Stomach (tissue), 9 donors: ENCODE measurements around the gene TEDC2. TPM values are rescaled to one million over a fixed set of nuclear protein-coding genes. Genes with fewer than 3 reads are reported as not detected.

Experiments used
- DNase-seq, 2 donors: peaks; one replicate each; pipeline versions ENCODE4 v3.0.0 to v3.0.0-alpha.2; 2013 to 2019
- H3K27ac ChIP-seq, 5 donors: fragments of 200-600 bp in 4 of 5; sonication (generic) in 4 of 5; one replicate each; pipeline ENCODE4 v1.5.1; 2013 to 2019; ENCODE audit warnings: mild to moderate bottlenecking in 1 of 5, moderate library complexity in 1 of 5
- H3K27me3 ChIP-seq, 3 donors: fragments of 200-600 bp; sonication (generic); one replicate each; pipeline ENCODE4 v1.5.1; 2017 to 2019; ENCODE audit warnings: mixed run types in 1 of 3
- H3K36me3 ChIP-seq, 4 donors: fragments of 200-600 bp; sonication (generic); 1 replicate in 3 of 4; 2 replicates in 1 of 4; pipeline ENCODE4 v1.5.1; 2016 to 2019
- H3K4me1 ChIP-seq, 4 donors: fragments of 200-600 bp; sonication (generic); one replicate each; pipeline ENCODE4 v1.5.1; 2016 to 2019
- H3K4me3 ChIP-seq, 4 donors: fragments of 200-600 bp; sonication (generic) in 3 of 4; one replicate each; pipeline ENCODE4 v1.5.1; 2016 to 2019; ENCODE audit warnings: mild to moderate bottlenecking in 1 of 4
- H3K9me3 ChIP-seq, 4 donors: fragments of 200-600 bp; sonication (generic); one replicate each; pipeline ENCODE4 v1.5.1; 2016 to 2019
- CTCF ChIP-seq, 7 experiments: fragments of 450-650 bp in 4 of 7; fragments of 200-600 bp in 3 of 7; sonication (generic) in 3 of 7; IDR thresholded peaks; one replicate each; pipeline ENCODE4 v1.5.1; 2016 to 2019; ENCODE audit warnings: antibody characterized with exemption in 7 of 7, control low read depth in 2 of 7, mild to moderate bottlenecking in 1 of 7
- EP300 ChIP-seq: sonication (generic); formaldehyde crosslinking; IDR thresholded peaks from one replicate; pipeline ENCODE4 v1.6.1; 2017; ENCODE audit warnings: antibody characterized with exemption
- POLR2A ChIP-seq, 4 donors: fragments of 450-650 bp; IDR thresholded peaks; one replicate each; pipeline ENCODE4 v1.6.1; 2016; ENCODE audit warnings: antibody characterized with exemption in 4 of 4, control low read depth in 2 of 4, mild to moderate bottlenecking in 1 of 4, moderate library complexity in 1 of 4
- POLR2AphosphoS5 ChIP-seq, 3 donors: sonication (generic); formaldehyde crosslinking; IDR thresholded peaks; one replicate each; pipeline ENCODE4 v1.6.1; 2016; ENCODE audit warnings: antibody characterized with exemption in 3 of 3
- WGBS, 5 donors: extraction: QIAGEN DNeasy Blood & Tissue Kit in 3 of 5; methylation state at CpG; one replicate each; pipeline versions ENCODE4 v1.1.5 to v1.1.7; 2013 to 2018; 5-methylcytosine and 5-hydroxymethylcytosine counted together
- intact Hi-C: fragments of 100-400 bp; cut with DNase I; formaldehyde crosslinking; loops from one replicate; pipeline ENCODE4 v1.15.1; 2023; ENCODE audit warnings: low total_unique reads
- polyA plus RNA-seq, 3 donors: library from polyadenylated mRNA; stranded (reverse); fragments of 200-250 nt; gene quantifications; one replicate each; pipeline ENCODE4 v1.2.3, GENCODE V29; 2013
- total RNA-seq, 5 donors: library from RNA; depleted of rRNA; stranded (reverse); fragments of >200 nt; gene quantifications; one replicate each; pipeline versions ENCODE4 v1.1.0 to v1.2.3, GENCODE V29; 2014 to 2016
- donor health status: healthy with polysubstance abuse.
- donor health status: Bipolar disorder and iron deficiency.
- donor health status: healthy.

Gene TEDC2
- total and polyA plus RNA-seq, 8 donors: 1.3 to 3.8 (median 2.7) TPM; not detected in 3

GRCh38 chr16:2455081-2455845 is 4.6 kb upstream of the TEDC2 start:
- H3K36me3 ChIP-seq: peaks cover 5 to 58% (median 25%) of the 10 kb centered on the region in 4 donors
- peaks cover 7 to 17% (median 13%) of the 10 kb centered on the region in 4 donors for H3K4me1 ChIP-seq
- no peak overlapping the region for H3K4me3 ChIP-seq
- intact Hi-C loops: no loop called here
- TF ChIP-seq POLR2A (IDR thresholded peaks at IDR 0.05) (no peak), EP300 (no peak), CTCF (IDR thresholded peaks at IDR 0.05) (no peak), POLR2AphosphoS5 (IDR thresholded peaks at IDR 0.05) (no peak)
- no peak overlapping the region for H3K27ac ChIP-seq
- no peaks in the 10 kb centered on the region for H3K27me3 ChIP-seq
- DNase-seq: no peak
- 93 to 96% (median 95%) methylated on average over 28 of the region's 28 CpGs for WGBS, 5 donors
- no peaks in the 10 kb centered on the region for H3K9me3 ChIP-seq

- H3K36me3 ChIP-seq: peaks cover 5 to 45% (median 21%) of the 10 kb centered on the region in 4 donors
- no peak overlapping the region for H3K4me3 ChIP-seq
- no peak for DNase-seq
- no peak overlapping the region for H3K27ac ChIP-seq
- intact Hi-C loops: no loop called here
- no peak for TF ChIP-seq POLR2AphosphoS5 (IDR thresholded peaks at IDR 0.05)
- TF ChIP-seq EP300: no peak
- 93 to 98% (median 95%) methylated on average over 11 to 21 of the region's 21 CpGs for WGBS, 5 donors
- no peaks in the 10 kb centered on the region for H3K27me3 ChIP-seq
- H3K4me1 ChIP-seq: peaks cover 10 to 25% (median 19%) of the 10 kb centered on the region in 4 donors
- no peaks in the 10 kb centered on the region for H3K9me3 ChIP-seq
Measured at GRCh38 chr16:2456551-2457153, 3.3 kb upstream of the TEDC2 start.

DNA sequence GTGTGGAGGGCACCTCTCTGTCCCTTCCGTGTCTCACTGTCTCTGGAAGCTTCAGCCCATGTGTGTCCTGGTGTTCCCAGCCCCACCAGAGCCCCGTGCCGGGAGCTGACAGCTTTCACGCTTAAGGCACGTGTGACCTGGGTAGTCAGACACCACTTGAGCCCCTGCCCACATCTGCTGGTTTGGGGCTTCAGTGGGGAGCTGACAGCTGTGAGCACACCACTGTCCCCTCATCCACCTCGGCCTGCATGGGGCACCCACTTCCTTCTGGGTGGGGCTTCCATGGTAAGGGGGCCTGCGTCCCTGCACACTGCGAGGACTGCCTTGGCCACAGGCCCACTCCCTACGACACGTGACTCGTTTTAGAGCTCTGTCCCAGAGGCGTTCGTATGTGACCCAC is 2.6 kb upstream of the TEDC2 start:
- H3K9me3 ChIP-seq: no peaks in the 10 kb centered on the region
- H3K4me3 ChIP-seq: no peak overlapping the region
- no peak for DNase-seq
- WGBS, 5 donors: 80 to 85% (median 82%) methylated on average over 13 of the region's 13 CpGs
- H3K27me3 ChIP-seq: no peaks in the 10 kb centered on the region
- H3K27ac ChIP-seq: no peak overlapping the region
- TF ChIP-seq EP300 (no peak), POLR2A (IDR thresholded peaks at IDR 0.05) (no peak), CTCF (IDR thresholded peaks at IDR 0.05) (no peak), POLR2AphosphoS5 (IDR thresholded peaks at IDR 0.05) (no peak)
- peaks cover 10 to 25% (median 19%) of the 10 kb centered on the region in 4 donors for H3K4me1 ChIP-seq
- peaks cover 5 to 39% (median 21%) of the 10 kb centered on the region in 4 donors for H3K36me3 ChIP-seq
- intact Hi-C loops: no loop called here

GRCh38 chr16:2457946-2458345 is 2.0 kb upstream of the TEDC2 start:
- peaks cover 10 to 25% (median 19%) of the 10 kb centered on the region in 4 donors for H3K4me1 ChIP-seq
- H3K36me3 ChIP-seq: peaks cover 5 to 34% (median 21%) of the 10 kb centered on the region in 4 donors
- 58 to 75% (median 71%) methylated on average over 6 to 7 of the region's 7 CpGs for WGBS, 5 donors
- H3K27ac ChIP-seq: no peak overlapping the region
- intact Hi-C loops: no loop called here
- no peaks in the 10 kb centered on the region for H3K9me3 ChIP-seq
- H3K4me3 ChIP-seq: no peak overlapping the region
- no peak for TF ChIP-seq POLR2AphosphoS5 (IDR thresholded peaks at IDR 0.05)
- TF ChIP-seq CTCF (IDR thresholded peaks at IDR 0.05): no peak
- TF ChIP-seq POLR2A (IDR thresholded peaks at IDR 0.05): no peak
- no peak for TF ChIP-seq EP300
- no peak for DNase-seq
- no peaks in the 10 kb centered on the region for H3K27me3 ChIP-seq
